GM15510 (cell line): ENCODE data around the gene C1QTNF12.

Source experiments
- POLR2A ChIP-seq: IDR thresholded peaks from 3 replicates; pipeline ENCODE4 v1.6.1; 2011; ENCODE audit warnings: borderline replicate concordance; ENCODE audit not compliant: insufficient read length; ENCODE audit errors: extremely low read depth

C1QTNF12 gene

GRCh38 chr1:1220197-1220596 lies 26.3 kb downstream of the C1QTNF12 start:
- TF ChIP-seq POLR2A: no peak

GRCh38 chr1:1219341-1219740 lies 27.2 kb downstream of the C1QTNF12 start:
- TF ChIP-seq POLR2A: no peak

GRCh38 chr1:1218524-1219200 lies 27.9 kb downstream of the C1QTNF12 start:
- TF ChIP-seq POLR2A: no peak

- TF ChIP-seq POLR2A: no peak
Measured at GRCh38 chr1:1217621-1218523, 28.6 kb downstream of the C1QTNF12 start.

GRCh38 chr1:1216770-1217620 lies 29.5 kb downstream of the C1QTNF12 start:
- TF ChIP-seq POLR2A: no peak

- TF ChIP-seq POLR2A: no peak
Measured at GRCh38 chr1:1215881-1216605, 30.5 kb downstream of the C1QTNF12 start.

- TF ChIP-seq POLR2A: no peak
Measured at GRCh38 chr1:1215080-1215676, 31.3 kb downstream of the C1QTNF12 start.

- TF ChIP-seq POLR2A: no peak
Measured at GRCh38 chr1:1213345-1214265, 32.9 kb downstream of the C1QTNF12 start, which contains the start of gene TNFRSF4. TNFRSF4 (minus strand) TSS chr1:1214153; CDS start chr1:1214127, 26 bp downstream.

GRCh38 chr1:1212780-1213344 lies 33.7 kb downstream of the C1QTNF12 start:
- peak; percentile 24 for TF ChIP-seq POLR2A

GRCh38 chr1:1211541-1212441 lies 34.7 kb downstream of the C1QTNF12 start:
- TF ChIP-seq POLR2A: no peak

GRCh38 chr1:1210726-1211540 lies 35.6 kb downstream of the C1QTNF12 start:
- no peak for TF ChIP-seq POLR2A
